Muscle of leg (tissue), 16 donors: ENCODE data around the gene UBL7. TPM values are rescaled to one million over a fixed set of nuclear protein-coding genes. Genes with fewer than 3 reads are reported as not detected.
A peak's percentile ranks its signal among the peaks of the same experiment; 100 is the strongest.

Experiments used
- DNase-seq: peaks from one replicate; pipeline ENCODE4 v3.0.0; 2013
- H3K27ac ChIP-seq: one replicate; pipeline ENCODE4 v1.5.1; 2013; ENCODE audit warnings: mild to moderate bottlenecking, low read length, control low read depth
- H3K27me3 ChIP-seq: one replicate; pipeline ENCODE4 v1.6.1; 2013; ENCODE audit warnings: low read length; ENCODE audit not compliant: control insufficient read depth, insufficient read depth
- H3K36me3 ChIP-seq: one replicate; pipeline ENCODE4 v1.6.1; 2013; ENCODE audit warnings: low read length; ENCODE audit not compliant: control insufficient read depth, insufficient read depth
- H3K4me1 ChIP-seq: one replicate; pipeline ENCODE4 v1.6.1; 2013; ENCODE audit warnings: low read length; ENCODE audit not compliant: control insufficient read depth, insufficient read depth
- H3K4me3 ChIP-seq: one replicate; pipeline ENCODE4 v1.5.1; 2013; ENCODE audit warnings: low read length, control low read depth
- H3K9me3 ChIP-seq: replicated peaks from 2 replicates; pipeline ENCODE4 v1.6.1; 2013; ENCODE audit warnings: low read depth, low read length; ENCODE audit not compliant: control insufficient read depth
- WGBS: methylation state at CpG from one replicate; pipeline ENCODE4 v1.1.5; 2013; ENCODE audit warnings: missing lambda C conversion rate; ENCODE audit not compliant: insufficient coverage; 5-methylcytosine and 5-hydroxymethylcytosine counted together
- long read RNA-seq, 11 donors: transcript quantifications; one replicate each; lab custom pipeline, GENCODE V29; 2026
- polyA plus RNA-seq, 8 donors: library from polyadenylated mRNA; unstranded; fragments of 120-200 nt; gene quantifications; one replicate each; pipeline versions ENCODE4 v1.2.1 to v1.2.3, GENCODE V29; 2013; ENCODE audit warnings: inconsistent platforms in 1 of 8, low replicate concordance in 1 of 8; ENCODE audit not compliant: insufficient read length in 8 of 8, insufficient read depth in 1 of 8
- total RNA-seq: library from RNA; stranded (reverse); fragments of 120-200 nt; gene quantifications from one replicate; pipeline ENCODE4 v1.2.4, GENCODE V29; 2013

The UBL7 gene, protein sequence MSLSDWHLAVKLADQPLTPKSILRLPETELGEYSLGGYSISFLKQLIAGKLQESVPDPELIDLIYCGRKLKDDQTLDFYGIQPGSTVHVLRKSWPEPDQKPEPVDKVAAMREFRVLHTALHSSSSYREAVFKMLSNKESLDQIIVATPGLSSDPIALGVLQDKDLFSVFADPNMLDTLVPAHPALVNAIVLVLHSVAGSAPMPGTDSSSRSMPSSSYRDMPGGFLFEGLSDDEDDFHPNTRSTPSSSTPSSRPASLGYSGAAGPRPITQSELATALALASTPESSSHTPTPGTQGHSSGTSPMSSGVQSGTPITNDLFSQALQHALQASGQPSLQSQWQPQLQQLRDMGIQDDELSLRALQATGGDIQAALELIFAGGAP
- total RNA-seq (30.6 TPM), polyA plus RNA-seq (10 to 100 TPM; 35.0 to 38.8 (median 36.3) TPM)
- long read RNA-seq, donor 1, partial matches to known transcripts: 0 of 5 reads
- long read RNA-seq, donor 1, other reads (novel, unspliced or antisense): 0 of 5 reads
- long read RNA-seq, donor 2: 0 reads
- long read RNA-seq, donor 3, transcript UBL7-201 (11 exons, 1,360 nt): major isoform, 5 of 12 reads
- long read RNA-seq, donor 3, partial matches to known transcripts: 5 of 12 reads
- long read RNA-seq, donor 3, other reads (novel, unspliced or antisense): 0 of 12 reads
- long read RNA-seq, donor 4, partial matches to known transcripts: 0 of 2 reads
- long read RNA-seq, donor 4, other reads (novel, unspliced or antisense): 0 of 2 reads
- long read RNA-seq, donor 5, transcript UBL7-201 (11 exons, 1,360 nt): major isoform, 13 of 34 reads
- long read RNA-seq, donor 5, transcript UBL7-202 (11 exons, 1,427 nt): minor isoform, 9 of 34 reads
- long read RNA-seq, donor 5, partial matches to known transcripts: 10 of 34 reads
- long read RNA-seq, donor 5, other reads (novel, unspliced or antisense): 0 of 34 reads
- long read RNA-seq, donor 6, transcript UBL7-201 (11 exons, 1,360 nt): minor isoform, 6 of 23 reads
- long read RNA-seq, donor 6, transcript UBL7-202 (11 exons, 1,427 nt): major isoform, 12 of 23 reads
- long read RNA-seq, donor 6, partial matches to known transcripts: 0 of 23 reads
- long read RNA-seq, donor 6, other reads (novel, unspliced or antisense): 0 of 23 reads
- long read RNA-seq, donor 7, transcript UBL7-202 (11 exons, 1,427 nt): major isoform, 5 of 10 reads
- long read RNA-seq, donor 7, transcript UBL7-201 (11 exons, 1,360 nt): major isoform, 5 of 10 reads
- long read RNA-seq, donor 7, partial matches to known transcripts: 0 of 10 reads
- long read RNA-seq, donor 7, other reads (novel, unspliced or antisense): 0 of 10 reads
- long read RNA-seq, donor 8, partial matches to known transcripts: 0 of 4 reads
- long read RNA-seq, donor 8, other reads (novel, unspliced or antisense): 0 of 4 reads
- long read RNA-seq, donor 9, transcript UBL7-201 (11 exons, 1,360 nt): major isoform, 5 of 6 reads
- long read RNA-seq, donor 9, partial matches to known transcripts: 0 of 6 reads
- long read RNA-seq, donor 9, other reads (novel, unspliced or antisense): 0 of 6 reads
- long read RNA-seq, donor 10, transcript UBL7-201 (11 exons, 1,360 nt): major isoform, 9 of 14 reads
- long read RNA-seq, donor 10, partial matches to known transcripts: 0 of 14 reads
- long read RNA-seq, donor 10, other reads (novel, unspliced or antisense): 0 of 14 reads
- long read RNA-seq, donor 11, partial matches to known transcripts: 5 of 13 reads
- long read RNA-seq, donor 11, other reads (novel, unspliced or antisense): 0 of 13 reads

DNA sequence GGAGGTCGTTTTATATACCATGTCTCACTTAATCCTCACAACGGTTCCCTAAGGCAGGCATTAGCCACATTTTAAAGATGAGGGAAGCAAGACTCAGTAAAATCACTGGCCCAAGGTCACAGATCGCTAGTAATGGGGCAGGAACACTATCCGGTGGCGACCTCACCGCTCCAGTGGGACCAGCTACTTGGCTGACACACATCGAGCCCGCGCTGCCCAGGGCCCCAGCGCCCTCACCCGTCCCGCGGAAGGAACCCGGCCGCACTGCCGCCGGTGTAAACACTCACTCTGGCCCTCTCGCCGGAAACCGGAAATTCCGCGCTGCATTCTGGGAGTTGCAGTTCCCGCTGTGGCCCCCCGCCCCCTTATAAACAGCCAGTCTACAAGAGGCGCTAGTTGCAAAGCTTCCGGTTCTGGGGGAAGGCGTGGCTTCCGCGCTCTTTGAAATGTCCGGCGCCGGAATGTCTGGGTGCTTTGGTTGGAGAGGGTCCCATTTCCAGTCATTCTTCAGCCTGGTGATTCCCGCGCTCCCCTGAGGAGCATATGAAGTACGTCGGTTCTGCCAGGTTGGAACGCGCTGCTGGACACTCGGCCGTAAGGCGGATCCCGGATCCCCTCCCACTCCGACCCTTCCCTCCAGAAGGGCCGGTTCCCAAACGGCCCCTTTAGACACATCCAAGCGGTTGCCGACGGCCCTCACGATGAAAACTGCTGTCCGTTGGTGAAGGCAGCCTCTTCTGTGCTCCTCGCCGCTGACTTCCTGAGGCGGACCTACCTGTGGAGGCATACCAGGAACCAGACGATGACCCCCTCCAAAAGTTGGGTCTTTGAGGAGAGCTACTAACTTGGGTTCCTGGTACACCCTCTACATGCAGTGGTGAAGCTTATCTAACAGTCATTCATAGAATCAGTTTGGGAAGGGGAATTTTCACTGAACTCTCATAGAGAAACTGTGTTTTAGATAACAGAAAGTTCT lies at the start of gene UBL7:
Gene UBL7, minus strand, starts transcription at position 290 of the 976 bp plus-strand sequence. CDS start 2,293 bp downstream, outside the sequence.
- WGBS: under 1% methylated on average over 51 of the region's 54 CpGs
- no peaks in the 10 kb centered on the region for H3K27me3 ChIP-seq
- peak within 1 kb of the TSS; percentile 81 for H3K27ac ChIP-seq
- no peaks in the 10 kb centered on the region for H3K9me3 ChIP-seq
- peak; percentile 99 for DNase-seq
- peak within 1 kb of the TSS; percentile 71 for H3K4me3 ChIP-seq
- peaks cover 9% of the 10 kb centered on the region for H3K36me3 ChIP-seq
- H3K4me1 ChIP-seq: peaks cover 6% of the 10 kb centered on the region

- H3K4me1 ChIP-seq: no peaks in the 10 kb centered on the region
- WGBS: 100% methylated on average over 1 of the region's 4 CpGs
- DNase-seq: no peak
- H3K27ac ChIP-seq: no peak overlapping the region
- peaks cover 11% of the 10 kb centered on the region for H3K36me3 ChIP-seq
- H3K27me3 ChIP-seq: no peaks in the 10 kb centered on the region
- H3K9me3 ChIP-seq: no peaks in the 10 kb centered on the region
- H3K4me3 ChIP-seq: no peak overlapping the region
Measured at GRCh38 chr15:74506515-74506840, 45.5 kb upstream of the UBL7 start.

- no peak for DNase-seq
- no peaks in the 10 kb centered on the region for H3K9me3 ChIP-seq
- no peak overlapping the region for H3K27ac ChIP-seq
- no peaks in the 10 kb centered on the region for H3K27me3 ChIP-seq
- H3K4me3 ChIP-seq: no peak overlapping the region
- WGBS: 90% methylated on average over 5 of the region's 6 CpGs
- H3K36me3 ChIP-seq: peaks cover 11% of the 10 kb centered on the region
- H3K4me1 ChIP-seq: no peaks in the 10 kb centered on the region
Measured at GRCh38 chr15:74505837-74506514, 45.0 kb upstream of the UBL7 start.

- no peaks in the 10 kb centered on the region for H3K4me1 ChIP-seq
- no peak for DNase-seq
- 96% methylated on average over 4 of the region's 4 CpGs for WGBS
Measured at GRCh38 chr15:74504836-74505235, 43.9 kb upstream of the UBL7 start.

DNA sequence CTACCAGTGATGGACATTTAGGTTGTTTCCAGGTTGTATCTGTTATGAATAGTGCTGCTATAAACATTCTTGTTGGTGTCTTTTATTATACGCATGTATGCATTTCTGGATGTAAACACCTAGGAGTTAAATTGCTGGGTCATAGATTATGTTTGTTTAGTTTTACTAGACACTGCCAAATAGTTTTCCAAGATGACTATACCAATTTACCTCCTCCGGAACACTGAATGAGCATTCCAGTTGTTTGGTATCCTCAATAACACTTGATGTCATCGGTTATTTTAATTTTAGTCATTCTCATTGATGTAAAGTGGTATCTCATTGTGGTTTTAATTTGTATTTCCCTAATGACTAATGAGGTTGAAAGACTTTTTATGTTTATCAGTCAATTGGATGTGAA lies 43.5 kb upstream of the UBL7 start:
- DNase-seq: no peak
- no peak overlapping the region for H3K27ac ChIP-seq
- no peaks in the 10 kb centered on the region for H3K27me3 ChIP-seq
- H3K4me3 ChIP-seq: no peak overlapping the region
- peaks cover 11% of the 10 kb centered on the region for H3K36me3 ChIP-seq
- no peaks in the 10 kb centered on the region for H3K9me3 ChIP-seq
- no CpG with 5 or more reads among the region's 3 CpGs for WGBS
- H3K4me1 ChIP-seq: no peaks in the 10 kb centered on the region

More at GRCh38 chr15:74504836-74505235, 43.9 kb upstream of the UBL7 start:
- Histone ChIP-seq H3K27ac (no peak overlapping the region), H3K27me3 (no peaks in the 10 kb centered on the region), H3K4me3 (no peak overlapping the region), H3K9me3 (no peaks in the 10 kb centered on the region), H3K36me3 (peaks cover 11% of the 10 kb centered on the region)

DNA sequence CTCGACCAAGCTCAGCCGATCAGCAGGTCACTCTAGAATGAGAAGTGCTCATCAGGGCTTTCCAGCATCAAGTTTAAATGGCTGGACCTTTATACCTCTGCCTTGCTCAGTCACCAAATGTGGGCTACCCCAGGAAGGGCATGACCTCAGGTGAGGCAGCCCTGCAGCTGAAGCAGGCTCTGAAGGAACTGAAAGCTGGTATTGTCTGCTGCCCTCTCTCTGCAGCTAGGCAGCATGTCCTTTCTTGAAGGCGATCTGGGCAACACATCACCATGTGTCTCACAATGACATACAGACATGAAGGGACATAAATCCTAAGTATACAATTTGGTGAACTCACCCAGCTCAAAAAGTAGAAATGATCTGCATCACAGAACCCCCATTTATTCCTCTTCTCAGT lies 41.3 kb upstream of the UBL7 start:
- H3K9me3 ChIP-seq: no peaks in the 10 kb centered on the region
- H3K4me3 ChIP-seq: no peak overlapping the region
- 100% methylated on average over 1 of the region's 3 CpGs for WGBS

GRCh38 chr15:74500401-74500800 lies 39.4 kb upstream of the UBL7 start:
- WGBS: no CpG with 5 or more reads among the region's 2 CpGs
- H3K4me1 ChIP-seq: no peaks in the 10 kb centered on the region
- no peak for DNase-seq
- H3K36me3 ChIP-seq: peaks cover 8% of the 10 kb centered on the region
- H3K27ac ChIP-seq: no peak overlapping the region
- H3K9me3 ChIP-seq: no peaks in the 10 kb centered on the region
- H3K27me3 ChIP-seq: no peaks in the 10 kb centered on the region
- no peak overlapping the region for H3K4me3 ChIP-seq

More for the DNA sequence above, 41.3 kb upstream of the UBL7 start:
- Histone ChIP-seq H3K4me1 (no peaks in the 10 kb centered on the region), H3K27ac (no peak overlapping the region), H3K27me3 (no peaks in the 10 kb centered on the region), H3K36me3 (peaks cover 11% of the 10 kb centered on the region)
- DNase-seq: no peak

GRCh38 chr15:74499366-74499765 lies 38.4 kb upstream of the UBL7 start:
- Histone ChIP-seq H3K4me1 (no peaks in the 10 kb centered on the region), H3K9me3 (no peaks in the 10 kb centered on the region), H3K36me3 (peaks cover 6% of the 10 kb centered on the region), H3K27ac (no peak overlapping the region), H3K27me3 (no peaks in the 10 kb centered on the region), H3K4me3 (no peak overlapping the region)
- WGBS: no CpG with 5 or more reads among the region's 2 CpGs
- no peak for DNase-seq
